ENCODE results near the gene CABLES1. TPM values are rescaled to one million over a fixed set of nuclear protein-coding genes. Genes with fewer than 3 reads are reported as not detected.

Gene CABLES1
- total RNA-seq, 1 donor from 2014 or later = 12.7 TPM

DNA sequence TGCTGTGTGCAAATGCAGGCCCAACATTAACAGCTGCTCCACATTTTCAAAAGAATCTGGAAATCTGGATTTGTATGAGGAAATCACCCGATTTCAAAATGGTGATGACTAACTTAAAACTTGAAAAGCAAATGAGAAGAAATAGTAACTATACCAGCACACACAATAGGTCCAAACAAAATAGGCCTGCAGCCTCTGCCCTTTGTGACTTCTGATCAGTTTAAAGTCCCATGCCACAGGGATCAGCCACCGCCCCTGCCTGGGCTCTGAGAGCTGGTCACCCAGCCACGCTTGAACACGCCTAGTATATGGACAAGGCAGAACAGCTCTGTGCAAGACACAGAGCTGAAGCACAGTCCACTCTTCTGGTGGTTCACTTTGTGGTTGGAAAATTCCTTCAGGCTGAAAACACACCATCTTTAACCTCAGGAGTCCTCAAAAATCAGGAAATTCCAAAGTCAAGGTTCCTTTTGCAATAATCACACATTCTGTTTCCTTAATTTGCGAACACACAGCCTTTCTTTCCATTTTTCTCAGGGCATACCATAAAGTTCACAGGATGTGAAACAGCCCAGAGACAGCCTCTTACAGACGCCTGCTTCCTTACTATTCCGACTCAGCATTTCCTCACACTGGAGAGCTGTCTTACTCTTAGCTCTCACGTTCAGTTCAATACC, 167.7 kb downstream of the CABLES1 start:
- Mint-ChIP-seq H3K9me3 (no peaks in the 10 kb centered on the region), H3K36me3 (peaks cover 3% of the 10 kb centered on the region), H3K4me1 (peaks cover 10% of the 10 kb centered on the region), H3K4me3 (no peak overlapping the region), H3K27me3 (ENCODE audit: low read depth) (no peaks in the 10 kb centered on the region), H3K27ac (no peak overlapping the region)
- no peak for DNase-seq (ENCODE audit: low spot score in 2 of 2, unreplicated experiment in 2 of 2)
- TF ChIP-seq, protein P1, sequence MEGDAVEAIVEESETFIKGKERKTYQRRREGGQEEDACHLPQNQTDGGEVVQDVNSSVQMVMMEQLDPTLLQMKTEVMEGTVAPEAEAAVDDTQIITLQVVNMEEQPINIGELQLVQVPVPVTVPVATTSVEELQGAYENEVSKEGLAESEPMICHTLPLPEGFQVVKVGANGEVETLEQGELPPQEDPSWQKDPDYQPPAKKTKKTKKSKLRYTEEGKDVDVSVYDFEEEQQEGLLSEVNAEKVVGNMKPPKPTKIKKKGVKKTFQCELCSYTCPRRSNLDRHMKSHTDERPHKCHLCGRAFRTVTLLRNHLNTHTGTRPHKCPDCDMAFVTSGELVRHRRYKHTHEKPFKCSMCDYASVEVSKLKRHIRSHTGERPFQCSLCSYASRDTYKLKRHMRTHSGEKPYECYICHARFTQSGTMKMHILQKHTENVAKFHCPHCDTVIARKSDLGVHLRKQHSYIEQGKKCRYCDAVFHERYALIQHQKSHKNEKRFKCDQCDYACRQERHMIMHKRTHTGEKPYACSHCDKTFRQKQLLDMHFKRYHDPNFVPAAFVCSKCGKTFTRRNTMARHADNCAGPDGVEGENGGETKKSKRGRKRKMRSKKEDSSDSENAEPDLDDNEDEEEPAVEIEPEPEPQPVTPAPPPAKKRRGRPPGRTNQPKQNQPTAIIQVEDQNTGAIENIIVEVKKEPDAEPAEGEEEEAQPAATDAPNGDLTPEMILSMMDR (IDR thresholded peaks at IDR 0.05; ENCODE audit: unreplicated experiment) = no peak

DNA sequence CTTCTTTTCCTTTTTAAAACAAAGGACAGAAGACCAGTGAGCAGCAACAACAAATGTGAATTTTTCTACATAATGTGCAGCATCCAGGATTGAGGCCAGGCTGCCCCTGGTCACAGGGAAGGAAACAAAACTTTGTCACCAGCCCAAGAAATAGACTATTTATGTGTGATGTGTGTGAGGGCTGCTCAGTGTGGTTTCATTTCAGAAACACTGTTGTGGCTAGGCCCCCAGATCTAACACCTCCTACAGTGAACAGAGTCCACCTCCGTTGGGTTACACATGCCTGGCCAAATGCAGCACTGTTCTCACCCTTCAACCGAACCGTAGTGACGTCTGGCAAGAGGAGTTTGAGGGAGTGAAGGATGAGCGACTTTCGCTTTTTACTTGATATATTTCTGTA, 171.5 kb downstream of the CABLES1 start:
- no peak for DNase-seq (ENCODE audit: low spot score in 2 of 2, unreplicated experiment in 2 of 2)
- H3K36me3 Mint-ChIP-seq = peaks cover 8% of the 10 kb centered on the region

DNA sequence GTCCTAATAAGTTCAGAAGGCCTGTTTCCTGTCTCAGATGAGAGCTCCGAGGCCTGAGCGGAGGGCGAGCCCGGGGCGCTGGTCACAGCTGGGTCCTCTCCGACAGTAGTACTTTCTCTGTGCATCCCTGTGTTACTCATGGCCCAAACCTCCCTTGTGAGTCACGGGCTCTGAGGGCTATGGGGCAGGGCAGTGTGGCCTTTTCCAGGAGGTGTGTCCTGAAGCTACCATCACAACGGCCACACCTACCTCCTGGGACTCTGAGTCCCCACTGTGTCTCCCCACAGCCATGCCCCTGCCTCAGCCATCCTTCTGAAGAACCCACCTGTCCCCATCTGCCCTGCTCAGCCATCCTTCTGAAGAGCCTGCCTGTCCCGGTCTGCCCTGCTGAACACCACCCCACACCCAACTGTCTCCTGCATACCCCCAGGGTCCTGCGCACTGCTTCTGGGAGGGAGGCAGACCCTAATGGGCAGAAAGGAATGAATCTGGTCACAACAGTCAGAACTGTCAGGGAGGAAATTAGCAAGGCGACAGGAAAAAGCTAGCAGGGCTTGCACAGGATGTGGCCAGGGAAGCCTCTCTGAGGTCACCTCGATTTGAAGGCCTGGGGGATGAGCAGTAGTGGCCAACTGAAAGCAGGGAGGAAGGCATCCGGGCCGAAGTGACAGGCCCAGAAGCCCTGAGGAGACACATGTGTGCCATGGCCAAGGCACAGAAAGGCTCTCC, 172.4 kb downstream of the CABLES1 start:
- Mint-ChIP-seq H3K4me1 (peaks cover 19% of the 10 kb centered on the region), H3K27ac (no peak overlapping the region)
- TF ChIP-seq, protein P1 (IDR thresholded peaks at IDR 0.05; ENCODE audit: unreplicated experiment) = no peak

More for the DNA sequence above, 171.5 kb downstream of the CABLES1 start:
- Mint-ChIP-seq H3K9me3 (no peaks in the 10 kb centered on the region), H3K27ac (no peak overlapping the region), H3K4me3 (no peak overlapping the region), H3K27me3 (ENCODE audit: low read depth) (no peaks in the 10 kb centered on the region), H3K4me1 (peaks cover 11% of the 10 kb centered on the region)
- TF ChIP-seq, protein P1 (IDR thresholded peaks at IDR 0.05; ENCODE audit: unreplicated experiment) = no peak

More for the DNA sequence above, 172.4 kb downstream of the CABLES1 start:
- peaks cover 8% of the 10 kb centered on the region for H3K36me3 Mint-ChIP-seq
- DNase-seq (ENCODE audit: low spot score in 2 of 2, unreplicated experiment in 2 of 2) = no peak
- H3K9me3 Mint-ChIP-seq = no peaks in the 10 kb centered on the region
- no peak overlapping the region for H3K4me3 Mint-ChIP-seq
- no peaks in the 10 kb centered on the region for H3K27me3 Mint-ChIP-seq (ENCODE audit: low read depth)

Other genes with a start within 250 kb of the CABLES1 start
- 29.4 to 31.6 TPM (median 29.8 TPM) in 3 replicates for gene RBBP8, start 202.2 kb upstream of the CABLES1 start, total RNA-seq

Data from mesothelial cell of epicardium (in vitro differentiated cells).